ENCODE data around the gene GPRASP1.

DNA sequence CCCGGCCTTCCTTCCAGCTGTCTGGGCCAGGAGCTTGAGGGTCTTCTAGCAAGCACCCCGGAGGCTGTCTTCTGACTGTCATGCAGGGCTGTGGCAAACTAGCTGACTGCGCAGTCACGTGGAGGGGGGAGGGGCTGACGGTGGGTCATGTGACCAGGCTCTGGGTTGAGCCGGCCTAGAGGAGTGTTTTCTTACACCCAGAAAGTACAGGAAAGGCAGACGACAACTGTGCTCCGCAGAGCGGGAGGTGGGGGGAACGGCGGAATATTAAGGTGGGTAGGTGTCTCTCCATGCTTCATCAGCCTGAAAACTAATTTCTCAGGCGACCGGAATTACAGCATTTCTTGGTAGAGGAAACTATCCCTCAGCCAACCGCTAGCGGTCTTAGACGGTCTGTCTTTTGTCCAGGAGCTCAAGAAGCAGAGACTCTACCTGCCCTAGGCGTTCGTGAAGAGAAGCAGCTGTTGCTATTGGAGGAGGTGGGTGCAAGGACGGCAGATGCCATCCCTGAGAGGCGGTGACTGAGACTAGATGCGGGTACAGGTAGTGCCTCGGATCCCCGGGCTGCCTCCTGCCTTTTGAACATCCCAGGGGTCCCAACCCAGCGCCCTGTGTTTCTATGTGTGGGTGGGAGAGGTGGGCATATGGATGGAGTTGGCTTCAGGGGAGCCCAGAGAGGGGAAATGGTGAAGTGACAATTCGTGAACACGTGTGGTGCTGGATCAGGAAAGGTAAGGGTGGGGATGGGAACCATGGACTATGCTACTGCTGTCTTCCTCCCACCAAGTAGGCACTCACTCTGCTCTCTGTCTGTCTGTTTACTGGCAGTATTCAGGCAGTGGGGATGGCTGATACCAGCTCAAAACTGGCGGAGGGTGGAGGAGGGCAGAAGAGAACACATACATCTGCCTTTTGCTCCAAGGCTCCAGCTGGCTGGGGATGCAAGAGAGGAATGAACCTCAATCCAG, 8.8 kb downstream of the GPRASP1 start:
- TF ChIP-seq POLR2AphosphoS5 (IDR thresholded peaks at IDR 0.05; ENCODE audit: low read depth) (0 out of 2 replicates have a peak, but pooled peaks have one; percentile 18), GABPA (IDR thresholded peaks at IDR 0.05; ENCODE audit: low read depth) (no peak)
- TF ChIP-seq, protein P1, sequence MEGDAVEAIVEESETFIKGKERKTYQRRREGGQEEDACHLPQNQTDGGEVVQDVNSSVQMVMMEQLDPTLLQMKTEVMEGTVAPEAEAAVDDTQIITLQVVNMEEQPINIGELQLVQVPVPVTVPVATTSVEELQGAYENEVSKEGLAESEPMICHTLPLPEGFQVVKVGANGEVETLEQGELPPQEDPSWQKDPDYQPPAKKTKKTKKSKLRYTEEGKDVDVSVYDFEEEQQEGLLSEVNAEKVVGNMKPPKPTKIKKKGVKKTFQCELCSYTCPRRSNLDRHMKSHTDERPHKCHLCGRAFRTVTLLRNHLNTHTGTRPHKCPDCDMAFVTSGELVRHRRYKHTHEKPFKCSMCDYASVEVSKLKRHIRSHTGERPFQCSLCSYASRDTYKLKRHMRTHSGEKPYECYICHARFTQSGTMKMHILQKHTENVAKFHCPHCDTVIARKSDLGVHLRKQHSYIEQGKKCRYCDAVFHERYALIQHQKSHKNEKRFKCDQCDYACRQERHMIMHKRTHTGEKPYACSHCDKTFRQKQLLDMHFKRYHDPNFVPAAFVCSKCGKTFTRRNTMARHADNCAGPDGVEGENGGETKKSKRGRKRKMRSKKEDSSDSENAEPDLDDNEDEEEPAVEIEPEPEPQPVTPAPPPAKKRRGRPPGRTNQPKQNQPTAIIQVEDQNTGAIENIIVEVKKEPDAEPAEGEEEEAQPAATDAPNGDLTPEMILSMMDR (IDR thresholded peaks at IDR 0.05; ENCODE audit: insufficient read depth, low read length), result no peak

Measured in HL-60 (cell line).